GM21576 (cell line): ENCODE data around the gene PUS10.
A peak's percentile ranks its signal among the peaks of the same experiment; 100 is the strongest.

ENCODE experiments used
- ATAC-seq: cut with Tn5 transposase; IDR thresholded peaks from one replicate; pipeline ENCODE4 v1.9.1; 2021; ENCODE audit warnings: mild to moderate bottlenecking, moderate library complexity; ENCODE audit not compliant: unreplicated experiment

Gene PUS10

DNA sequence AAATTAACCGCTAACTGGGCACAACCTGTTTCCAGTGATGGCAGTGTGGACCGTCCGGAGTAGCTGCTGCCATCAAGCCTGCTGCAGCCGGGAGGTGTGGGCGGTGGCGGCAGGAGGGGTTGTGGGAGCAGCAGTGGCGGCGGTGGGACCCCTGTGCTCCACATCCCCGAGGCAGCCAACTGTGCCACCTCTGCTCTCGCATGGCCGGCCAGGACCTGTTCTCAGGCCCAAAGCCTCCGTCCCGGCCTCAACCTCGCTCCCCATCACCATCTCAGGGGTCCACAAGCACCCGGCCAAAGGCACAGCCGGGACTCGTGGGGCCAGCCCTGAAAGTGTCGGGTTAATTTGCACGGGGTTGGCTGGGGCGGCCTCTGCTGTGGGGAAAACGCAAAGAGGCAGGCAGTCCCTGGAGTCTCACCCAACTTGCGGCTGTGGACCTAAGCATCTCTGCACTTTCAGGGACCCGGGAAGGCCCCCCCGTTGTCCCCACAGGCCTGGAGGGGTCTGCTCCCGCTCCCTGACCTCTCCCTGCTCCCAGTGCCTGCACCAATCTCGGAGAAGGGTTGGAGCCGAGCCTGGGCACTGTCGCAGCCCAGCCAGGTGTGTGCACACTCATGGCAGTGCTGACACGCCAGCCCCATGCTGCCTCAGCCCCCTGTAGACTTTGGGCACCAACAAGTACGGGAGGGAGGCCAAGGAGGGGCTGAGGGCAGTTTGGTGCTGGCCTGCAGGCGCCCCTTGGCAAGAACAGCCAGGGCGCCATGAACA, 45.0 kb downstream of the PUS10 start:
- no peak for ATAC-seq

DNA sequence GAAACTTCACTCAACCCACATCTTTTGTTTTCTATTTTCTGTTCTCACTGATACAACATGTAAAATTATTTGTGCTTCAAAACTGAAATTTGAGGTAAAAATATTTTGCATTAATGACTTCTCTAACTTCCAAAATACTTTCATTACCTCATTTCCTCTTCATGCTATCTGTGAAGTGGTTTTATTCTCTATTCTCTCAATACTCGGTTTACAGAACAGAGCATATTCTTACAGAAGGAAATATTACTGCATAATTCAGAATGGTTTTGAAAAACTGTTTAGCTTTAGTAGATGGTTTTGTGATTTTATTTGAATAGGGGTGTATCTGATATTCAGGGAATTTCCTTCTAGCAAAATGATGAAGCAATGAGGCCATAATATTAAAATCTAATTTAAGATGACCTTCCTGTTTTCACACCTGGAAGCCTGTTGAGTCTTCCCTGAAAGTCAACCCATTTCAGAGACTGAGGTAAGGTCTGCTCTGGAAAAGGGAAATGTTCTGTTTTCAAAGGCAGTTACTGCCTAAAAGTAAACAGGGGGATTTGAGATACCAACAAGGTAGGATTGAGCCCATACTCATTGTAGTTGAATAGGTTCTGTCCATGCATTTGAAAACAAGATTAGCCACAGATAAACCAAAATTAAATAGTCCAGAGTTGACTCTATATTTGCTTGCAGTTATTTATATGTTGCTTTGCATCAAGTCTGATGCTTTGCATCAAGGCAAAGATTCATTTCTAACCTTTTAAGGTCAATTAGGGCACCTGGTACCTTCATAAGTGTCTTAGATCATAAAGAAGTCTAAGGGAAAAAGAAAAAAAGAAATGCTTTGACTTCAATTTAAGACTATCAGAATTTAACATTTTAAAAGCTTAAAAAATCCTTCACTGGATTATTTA, 51.3 kb downstream of the PUS10 start:
- ATAC-seq, result peak; percentile 45

DNA sequence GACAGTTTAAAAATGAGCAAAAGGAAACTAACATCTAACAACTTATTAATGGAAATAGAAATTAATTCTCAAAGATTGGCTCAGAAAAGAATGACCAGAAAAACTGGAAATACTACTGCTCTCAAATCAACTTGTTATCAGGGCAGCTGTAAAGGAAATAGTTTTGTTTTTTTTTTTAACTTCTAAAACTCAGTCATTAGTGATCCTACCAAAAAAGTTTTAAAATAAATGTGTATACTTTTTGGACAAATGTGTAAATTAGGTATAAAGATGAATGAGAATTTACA, 52.6 kb downstream of the PUS10 start:
- no peak for ATAC-seq

DNA sequence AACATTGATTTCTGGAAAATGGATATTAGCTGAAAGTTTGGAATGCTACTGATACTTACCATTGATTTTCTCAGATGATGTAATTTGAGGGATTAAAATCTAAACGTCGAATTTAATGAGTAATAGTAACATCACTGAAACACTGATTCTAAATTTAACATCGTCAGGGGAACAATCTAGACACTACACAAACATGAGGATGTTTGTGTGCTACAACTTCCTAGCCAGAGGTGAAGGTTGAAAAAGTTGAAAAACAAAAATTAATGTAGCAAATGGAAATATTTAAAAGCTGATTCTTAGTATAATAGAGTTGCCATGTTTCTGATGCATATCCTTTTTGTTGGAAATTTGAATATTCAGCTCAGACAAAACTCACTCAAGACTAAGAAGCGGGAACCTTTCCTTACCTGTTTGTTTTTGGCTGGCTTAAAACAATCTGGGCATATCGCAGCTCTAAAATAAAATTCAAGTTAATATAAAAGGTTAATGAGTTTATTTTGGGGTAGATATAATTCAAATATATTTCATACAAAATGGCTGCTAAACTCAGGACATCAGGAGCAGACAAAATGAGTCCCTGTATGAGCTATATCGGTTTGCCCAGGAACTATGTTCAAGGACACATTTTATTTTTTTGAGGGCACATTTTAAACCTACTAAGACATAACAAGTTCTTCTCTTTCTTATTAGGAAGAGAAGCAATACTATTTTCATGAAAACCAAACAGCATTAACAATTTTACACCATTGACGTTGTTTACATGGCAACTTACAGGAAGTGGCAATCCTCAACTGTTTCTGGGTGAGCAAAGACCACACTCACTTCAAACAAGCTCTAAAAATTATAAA, 53.2 kb downstream of the PUS10 start:
- no peak for ATAC-seq

DNA sequence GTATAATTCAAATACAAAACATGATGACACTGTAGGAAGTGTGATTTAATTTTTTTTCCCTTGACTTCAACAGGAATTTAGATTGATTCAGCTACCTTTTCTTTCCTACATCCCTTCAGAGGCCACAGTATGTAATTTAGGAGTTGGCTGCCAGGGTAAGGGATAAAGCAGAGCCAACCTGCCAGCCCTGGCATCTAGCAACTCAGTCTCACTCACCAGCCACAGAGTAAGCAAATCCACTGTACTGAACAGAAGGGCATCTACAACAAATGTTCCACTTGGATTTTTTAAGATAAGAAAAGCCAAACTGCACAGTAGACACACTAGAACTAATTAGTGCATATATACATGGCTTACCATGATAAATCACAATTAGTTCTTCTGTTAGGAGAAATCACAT, 54.9 kb downstream of the PUS10 start:
- ATAC-seq, result no peak

DNA sequence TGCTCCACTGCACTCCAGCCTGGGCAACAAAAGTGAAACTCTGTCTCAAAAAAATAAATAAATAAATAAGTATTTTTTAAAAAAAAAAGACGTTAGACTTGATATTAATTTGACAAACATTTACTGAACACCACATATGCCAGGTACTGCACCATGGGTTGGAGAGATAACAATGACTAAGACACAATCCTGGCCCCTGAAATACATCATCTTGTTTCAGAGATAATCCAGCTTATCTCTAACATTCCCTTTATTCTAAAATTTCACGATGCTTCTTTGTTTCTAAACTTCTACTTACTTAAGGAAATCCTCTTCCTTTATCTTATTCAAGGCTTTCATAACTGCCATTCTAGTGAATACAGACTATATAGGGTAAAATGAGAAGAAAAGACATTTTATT, 55.5 kb downstream of the PUS10 start:
- ATAC-seq, result no peak

DNA sequence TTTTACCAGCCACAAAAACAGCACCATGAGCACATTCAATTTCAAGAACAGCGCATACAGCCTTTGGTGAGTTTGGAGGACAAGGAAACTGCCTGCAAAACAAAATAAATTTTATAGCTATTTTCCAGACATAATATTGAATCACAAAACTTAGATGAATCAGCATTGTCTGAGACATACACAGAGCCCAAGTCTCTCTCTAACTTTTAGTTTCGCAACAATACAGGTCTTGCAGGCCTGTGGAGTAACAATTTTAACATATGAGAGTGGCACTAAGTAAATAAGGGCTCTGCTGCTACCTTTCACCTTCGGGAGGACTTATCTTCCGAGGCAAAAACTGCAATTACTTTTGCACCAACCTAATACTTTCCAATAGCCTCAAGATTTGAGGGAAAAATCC, 56.6 kb downstream of the PUS10 start:
- no peak for ATAC-seq

DNA sequence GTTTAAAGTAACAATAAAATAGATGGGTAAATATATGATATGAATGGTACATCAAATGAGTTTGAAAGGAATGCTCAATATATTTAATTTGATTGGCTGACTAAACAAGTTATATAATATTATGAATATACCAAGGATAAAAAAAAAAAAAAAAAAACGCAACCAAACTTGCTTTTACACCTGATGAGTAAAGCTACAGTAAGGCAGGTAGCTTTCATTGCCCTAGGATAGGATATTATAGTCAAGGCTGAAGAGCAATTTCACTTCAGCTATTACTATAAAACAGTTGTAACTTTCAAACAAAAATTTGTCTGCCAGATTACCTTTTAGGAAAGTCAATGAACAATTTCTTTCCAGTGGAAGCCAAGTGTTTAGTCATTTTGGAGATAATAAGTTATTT, 57.3 kb downstream of the PUS10 start:
- ATAC-seq, result no peak

DNA sequence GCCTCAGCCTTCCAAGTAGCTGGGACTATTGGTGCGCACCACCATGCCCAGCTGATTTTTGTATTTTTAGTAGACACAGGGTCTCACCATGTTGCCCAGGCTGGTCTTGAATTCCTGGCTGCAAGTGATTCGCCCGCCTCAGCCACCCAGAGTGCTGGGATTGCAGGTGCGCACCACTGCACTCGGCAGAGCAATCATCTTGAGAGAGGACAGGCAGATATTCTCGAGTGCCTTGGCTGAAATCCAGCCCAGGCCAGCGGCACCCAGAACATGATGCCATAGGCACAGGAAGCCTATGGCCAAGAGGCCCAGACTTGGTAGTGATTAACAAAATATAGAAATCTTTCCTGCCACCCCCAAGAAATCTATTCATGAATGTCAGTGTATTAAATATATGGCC, 58.6 kb downstream of the PUS10 start:
- no peak for ATAC-seq

DNA sequence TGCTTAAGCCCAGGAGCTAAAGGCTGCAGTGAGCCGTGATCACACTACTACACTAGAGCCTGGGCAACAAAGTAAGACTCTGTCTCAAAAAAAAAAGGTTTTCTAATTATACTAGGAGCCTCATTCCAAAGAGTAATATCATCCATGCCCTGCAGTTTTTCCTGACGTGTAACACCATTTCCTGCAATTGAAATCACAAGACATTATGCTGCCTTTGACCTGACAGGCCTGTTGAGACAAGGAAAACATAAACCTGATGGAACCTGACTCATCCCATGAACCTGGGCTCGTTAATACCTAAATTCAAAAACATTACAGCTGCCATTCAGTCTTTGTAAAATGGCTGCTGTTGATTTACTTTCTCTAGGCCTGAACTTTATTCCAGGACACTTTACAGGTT, 59.3 kb downstream of the PUS10 start:
- no peak for ATAC-seq

DNA sequence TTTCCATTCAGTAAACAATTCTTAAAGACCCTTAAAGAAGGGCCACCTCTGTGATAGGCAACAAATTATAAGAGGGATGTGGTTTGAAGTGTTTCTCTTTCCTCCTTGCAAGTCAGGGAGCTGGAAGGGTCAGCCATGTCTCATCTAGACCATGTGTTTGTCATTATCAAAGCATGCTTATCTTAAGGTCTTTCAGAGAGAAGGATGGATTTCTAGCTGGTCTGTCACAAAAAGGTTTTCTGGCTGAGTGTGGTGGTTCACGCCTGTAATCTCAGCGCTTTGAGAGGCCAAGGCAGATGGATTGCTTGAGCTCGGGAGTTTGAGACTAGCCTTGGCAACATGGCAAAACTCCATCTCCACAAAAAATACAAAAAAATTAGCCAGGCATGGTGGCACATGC, 59.7 kb downstream of the PUS10 start:
- ATAC-seq, result no peak

DNA sequence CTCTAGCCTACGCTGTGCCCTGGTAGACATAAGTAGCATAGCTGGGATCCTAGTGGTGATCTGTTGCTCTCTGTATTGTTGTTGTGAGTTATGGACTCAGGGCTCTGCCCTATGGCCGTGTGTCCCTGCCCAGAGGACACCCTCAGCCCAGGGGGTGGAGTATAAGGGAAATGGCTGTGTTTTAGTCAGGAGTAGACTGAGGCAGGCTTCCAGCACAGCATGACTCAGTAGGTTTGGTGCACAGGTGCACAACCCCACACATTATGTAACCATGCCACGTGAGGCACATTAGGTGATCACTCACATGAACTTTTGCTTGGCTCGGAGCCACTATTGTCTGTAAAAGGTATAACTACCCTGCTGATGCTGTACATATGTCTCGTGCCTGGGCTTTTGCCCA, 60.4 kb downstream of the PUS10 start:
- ATAC-seq, result no peak

DNA sequence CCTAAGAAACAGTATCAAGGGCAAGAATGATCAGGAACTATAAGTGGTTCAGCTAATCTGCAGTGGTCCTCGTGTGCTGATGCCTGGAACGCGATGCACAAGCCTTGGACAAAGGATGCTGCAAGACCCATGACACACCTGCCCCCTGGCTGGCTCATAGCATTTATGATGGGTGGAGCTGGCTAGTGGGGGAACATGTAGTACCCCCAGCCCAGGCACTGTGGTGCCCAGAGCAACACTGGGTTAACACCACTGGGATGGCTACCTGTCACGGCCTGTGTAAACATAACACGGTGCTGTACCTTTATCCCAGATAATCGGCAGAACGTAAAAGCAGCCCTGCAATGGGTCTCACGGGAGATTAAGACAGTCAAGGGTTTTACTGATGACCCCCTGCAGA, 60.8 kb downstream of the PUS10 start:
- ATAC-seq, result no peak

DNA sequence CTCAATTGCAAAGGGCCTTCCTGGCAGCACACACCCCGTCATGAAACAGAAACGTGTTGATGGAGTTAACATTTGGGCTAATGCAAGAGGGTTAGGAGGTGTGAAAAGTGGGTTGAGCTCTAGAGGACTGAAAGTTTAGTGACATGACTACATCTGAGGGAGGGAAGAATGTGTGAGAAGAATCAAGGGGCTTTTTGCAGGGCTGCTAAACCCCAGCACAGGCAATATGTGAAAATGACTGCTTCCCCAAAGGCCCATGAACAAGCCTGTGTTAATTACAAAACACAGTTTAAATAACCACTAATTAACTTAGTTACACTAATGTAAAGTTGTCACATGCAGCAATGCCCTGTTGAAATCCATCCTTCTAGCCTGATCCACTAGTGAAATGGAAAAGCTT, 63.9 kb downstream of the PUS10 start:
- ATAC-seq, result no peak

DNA sequence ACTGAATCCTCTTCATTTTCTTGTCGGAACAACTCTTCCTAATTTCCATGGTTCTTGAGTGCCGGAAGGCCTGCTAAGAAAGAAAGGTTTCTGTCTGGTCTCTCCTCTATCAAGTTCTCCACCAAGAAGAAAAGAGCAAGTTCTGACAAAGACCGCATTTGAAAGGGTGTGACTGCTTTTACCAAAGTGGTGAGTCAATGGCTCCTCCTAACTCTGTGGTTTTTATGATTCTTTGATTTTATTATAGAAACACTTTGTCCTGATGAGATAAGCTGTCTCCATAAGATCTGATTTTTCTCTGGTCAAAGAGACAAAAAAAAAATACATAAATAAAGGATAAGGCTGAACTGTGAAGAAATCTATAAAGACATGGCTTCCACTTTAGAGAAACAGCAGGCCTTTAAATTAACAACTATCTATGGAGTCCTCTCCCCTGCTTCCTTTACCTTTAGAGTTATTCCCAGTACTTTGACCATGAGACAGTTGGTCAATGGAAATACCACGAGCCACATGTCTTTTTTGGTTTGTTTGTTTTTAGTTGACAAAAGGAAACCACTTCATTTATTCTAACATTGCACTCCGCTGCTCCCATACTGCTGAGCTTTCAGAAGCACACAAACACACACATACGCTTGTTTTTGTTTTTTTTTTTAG, 69.0 kb downstream of the PUS10 start:
- ATAC-seq, result no peak

DNA sequence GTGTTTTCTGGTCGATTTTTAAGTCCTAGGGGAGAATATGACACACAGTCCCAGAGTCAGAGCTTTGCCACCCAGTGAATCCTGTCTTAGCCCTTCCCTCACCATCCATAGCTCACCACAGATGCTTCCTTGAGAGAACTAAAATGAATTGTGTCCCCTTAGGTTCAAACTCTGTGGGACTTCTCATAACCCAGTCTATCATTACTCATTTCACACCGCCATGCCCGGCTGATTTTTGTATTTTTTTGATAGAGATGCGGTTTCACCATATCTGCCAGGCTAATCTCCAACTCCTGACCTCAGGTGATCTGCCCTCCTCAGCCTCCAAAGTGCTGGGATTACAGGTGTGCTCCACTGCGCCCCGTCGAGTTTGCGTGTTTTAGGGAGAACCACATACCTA, 69.9 kb downstream of the PUS10 start:
- ATAC-seq, result no peak

DNA sequence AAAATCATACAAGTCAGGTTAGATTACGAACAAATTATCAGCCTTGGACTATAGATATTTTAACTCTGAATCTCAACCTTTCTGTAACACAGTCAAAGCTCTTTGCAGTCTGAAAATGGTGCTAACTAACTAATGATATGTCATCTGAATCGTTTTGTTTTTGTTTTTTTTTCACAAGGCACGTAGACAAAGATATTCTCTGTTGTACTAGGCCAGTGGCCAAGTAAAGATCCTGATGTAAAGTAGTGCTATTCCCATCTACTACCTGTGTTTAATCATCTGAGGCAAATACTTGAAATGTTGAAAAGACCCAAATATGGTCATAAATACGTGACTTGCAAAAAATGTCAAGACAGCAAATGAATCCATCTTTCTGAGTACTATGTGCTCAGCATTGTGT, 71.0 kb downstream of the PUS10 start:
- no peak for ATAC-seq

DNA sequence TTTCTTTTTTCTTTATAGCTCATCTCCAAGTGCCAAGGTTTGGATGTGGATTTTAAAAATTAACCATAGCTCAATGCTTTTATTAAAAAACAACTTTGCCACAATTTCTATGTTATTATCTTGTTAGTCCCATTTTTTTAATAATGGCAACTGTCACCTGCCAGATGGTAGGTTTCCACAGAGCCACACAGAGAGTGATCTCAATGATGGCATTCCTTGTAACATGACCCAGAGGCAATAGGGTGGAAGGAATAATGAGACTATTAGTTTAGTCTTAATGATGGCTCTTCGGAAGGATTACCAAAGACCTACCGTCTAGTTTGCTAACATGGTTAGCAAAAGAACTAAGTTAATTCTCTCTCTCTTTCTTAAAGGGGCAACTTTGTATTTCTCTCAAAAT, 72.7 kb downstream of the PUS10 start:
- ATAC-seq, result no peak

DNA sequence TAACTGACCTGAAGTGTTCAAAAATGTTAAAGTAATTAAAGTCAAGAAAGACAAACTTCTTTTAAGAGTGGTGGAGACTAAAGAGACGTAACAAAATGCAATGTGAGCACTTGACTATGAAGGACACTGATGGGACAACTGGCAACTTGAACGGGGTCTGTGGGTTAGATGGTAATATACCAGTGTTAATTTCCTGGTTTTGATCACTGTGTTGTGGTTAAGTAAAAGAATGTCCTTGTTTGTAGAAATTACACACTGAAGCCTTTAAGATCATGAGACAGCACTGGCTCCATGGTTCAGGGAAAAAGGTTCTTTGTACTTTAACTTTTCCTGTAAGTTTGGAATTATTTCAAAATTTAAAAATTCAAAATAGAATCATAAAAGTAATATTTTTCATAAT, 78.4 kb downstream of the PUS10 start:
- ATAC-seq, result no peak

DNA sequence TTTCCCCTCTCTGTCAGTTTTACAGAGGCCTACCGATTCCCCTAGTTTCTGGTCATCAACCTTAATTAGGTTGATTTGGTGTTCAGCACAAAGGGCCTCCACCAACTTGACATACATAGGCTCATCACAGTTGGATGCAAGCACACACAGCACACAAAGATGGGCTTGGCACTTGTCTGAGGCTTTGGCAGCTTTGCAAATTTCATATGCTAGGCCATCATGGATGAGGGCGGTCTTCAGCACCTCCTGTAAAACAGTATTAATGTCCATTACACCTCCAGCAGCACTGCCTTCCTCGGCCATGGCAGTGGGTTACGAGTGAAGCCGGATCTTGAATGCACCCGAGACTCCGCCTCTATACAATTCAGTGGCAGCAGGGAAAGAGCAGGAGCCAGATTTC, 79.8 kb downstream of the PUS10 start:
- no peak for ATAC-seq

DNA sequence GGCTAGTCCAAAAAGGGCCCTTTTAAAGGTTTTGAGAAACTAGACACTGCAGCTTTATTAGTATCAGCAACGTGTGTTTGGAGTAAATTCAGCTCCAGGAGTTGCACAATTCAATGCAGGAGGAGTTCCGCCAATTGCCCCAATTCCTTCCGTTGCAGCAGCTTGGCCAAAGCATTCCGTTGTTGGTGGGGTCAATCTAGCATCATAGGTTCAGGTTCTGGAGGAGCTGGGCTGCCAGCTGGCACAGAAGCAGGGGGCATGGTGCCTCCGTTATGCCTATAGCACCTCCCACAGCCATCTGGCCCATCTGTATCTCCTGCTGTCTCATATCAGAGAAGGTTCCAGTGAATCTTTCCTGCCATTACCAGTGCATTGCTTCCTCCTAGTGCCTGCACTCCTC, 81.3 kb downstream of the PUS10 start:
- no peak for ATAC-seq
